WTC11 (cell line): ENCODE measurements around the gene SLC28A1. TPM values are rescaled to one million over a fixed set of nuclear protein-coding genes. Genes with fewer than 3 reads are reported as not detected.

Experiments
- ATAC-seq: fragments of 200-7000 bp; cut with Tn5 transposase; 2 replicates; pipeline ENCODE4 v1.10.0; 2021; ENCODE audit warnings: mild to moderate bottlenecking, moderate library complexity
- CTCF ChIA-PET: fragments of 300-600 bp; sonication (Branson Sonifier 250); formaldehyde crosslinking; loops from one replicate; lab custom pipeline; 2021; ENCODE audit warnings: antibody characterized with exemption; lab: Charles Lee
- POLR2A ChIA-PET: fragments of 350-600 bp; sonication (Branson Sonifier 250); formaldehyde crosslinking; loops from one replicate; lab custom pipeline; 2021; ENCODE audit warnings: antibody characterized with exemption; lab: Charles Lee
- DNase-seq: peaks from one replicate; pipeline ENCODE4 v3.0.0; 2021; ENCODE audit warnings: low spot score
- H3K27ac Mint-ChIP-seq: 2 replicates; pipeline ENCODE4 v1.8.0; 2021; ENCODE audit warnings: mixed read lengths
- H3K27me3 Mint-ChIP-seq: 2 replicates; pipeline ENCODE4 v1.8.0; 2021; ENCODE audit warnings: low read depth, mild to moderate bottlenecking, moderate library complexity, mixed read lengths
- H3K36me3 Mint-ChIP-seq: 2 replicates; pipeline ENCODE4 v1.8.0; 2021; ENCODE audit warnings: mixed read lengths
- H3K4me1 Mint-ChIP-seq: 2 replicates; pipeline ENCODE4 v1.8.0; 2022; ENCODE audit warnings: mixed read lengths
- H3K4me3 Mint-ChIP-seq: 2 replicates; pipeline ENCODE4 v1.8.0; 2021; ENCODE audit warnings: mild to moderate bottlenecking, moderate library complexity, mixed read lengths
- H3K9me3 Mint-ChIP-seq: 2 replicates; pipeline ENCODE4 v1.8.0; 2021; ENCODE audit warnings: mixed read lengths
- ARID4B ChIP-seq: sonication (generic); formaldehyde crosslinking; IDR thresholded peaks from 2 replicates; pipeline ENCODE4 v1.8.0; 2023; ENCODE audit warnings: missing genetic modification reagents, mild to moderate bottlenecking, borderline replicate concordance
- ELF4 ChIP-seq: sonication (generic); formaldehyde crosslinking; IDR thresholded peaks from 2 replicates; pipeline ENCODE4 v1.8.1; 2022; ENCODE audit warnings: low read depth, mild to moderate bottlenecking, moderate library complexity, missing genetic modification reagents
- EMX1 ChIP-seq: fragments of 250-450 bp; sonication (Bioruptor Pico); IDR thresholded peaks from 2 replicates; pipeline ENCODE4 v1.8.0; 2021; ENCODE audit warnings: mild to moderate bottlenecking
- ESRRA ChIP-seq: sonication (generic); formaldehyde crosslinking; IDR thresholded peaks from 2 replicates; pipeline ENCODE4 v1.8.1; 2022; ENCODE audit warnings: mild to moderate bottlenecking, missing genetic modification reagents, borderline replicate concordance
- ETV6 ChIP-seq: sonication (generic); formaldehyde crosslinking; IDR thresholded peaks from 2 replicates; pipeline ENCODE4 v1.8.1; 2022; ENCODE audit warnings: mild to moderate bottlenecking, missing genetic modification reagents
- JUN ChIP-seq: sonication (generic); formaldehyde crosslinking; IDR thresholded peaks from 2 replicates; pipeline ENCODE4 v1.8.0; 2023; ENCODE audit warnings: mild to moderate bottlenecking, missing genetic modification reagents
- KAT7 ChIP-seq: sonication (generic); formaldehyde crosslinking; IDR thresholded peaks from 2 replicates; pipeline ENCODE4 v1.8.1; 2023; ENCODE audit warnings: missing genetic modification reagents, mild to moderate bottlenecking, borderline replicate concordance
- MYBL2 ChIP-seq: sonication (generic); formaldehyde crosslinking; IDR thresholded peaks from 2 replicates; pipeline ENCODE4 v1.8.1; 2023; ENCODE audit warnings: mild to moderate bottlenecking, moderate library complexity, missing genetic modification reagents
- NFE2L1 ChIP-seq: sonication (generic); formaldehyde crosslinking; IDR thresholded peaks from 2 replicates; pipeline ENCODE4 v1.8.1; 2023; ENCODE audit warnings: missing genetic modification reagents
- NR2C2 ChIP-seq: sonication (generic); formaldehyde crosslinking; IDR thresholded peaks from 2 replicates; pipeline ENCODE4 v1.8.0; 2022; ENCODE audit warnings: mild to moderate bottlenecking, missing genetic modification reagents
- SMAD4 ChIP-seq: sonication (generic); formaldehyde crosslinking; IDR thresholded peaks from 2 replicates; pipeline ENCODE4 v1.8.0; 2022; ENCODE audit warnings: mild to moderate bottlenecking, missing genetic modification reagents
- TCF7 ChIP-seq: sonication (generic); formaldehyde crosslinking; IDR thresholded peaks from 2 replicates; pipeline ENCODE4 v1.8.0; 2022; ENCODE audit warnings: mild to moderate bottlenecking, low read depth, missing genetic modification reagents, moderate library complexity
- TEAD4 ChIP-seq: sonication (generic); formaldehyde crosslinking; IDR thresholded peaks from 2 replicates; pipeline ENCODE4 v1.8.0; 2022; ENCODE audit warnings: mild to moderate bottlenecking, missing genetic modification reagents
- TP53 ChIP-seq: sonication (generic); formaldehyde crosslinking; IDR thresholded peaks from 2 replicates; pipeline ENCODE4 v1.8.1; 2023; ENCODE audit warnings: mild to moderate bottlenecking, missing genetic modification reagents
- ZBTB21 ChIP-seq: sonication (generic); formaldehyde crosslinking; IDR thresholded peaks from 2 replicates; pipeline ENCODE4 v1.8.1; 2023; ENCODE audit warnings: mild to moderate bottlenecking, missing genetic modification reagents, borderline replicate concordance
- ZNF138 ChIP-seq: sonication (generic); formaldehyde crosslinking; conservative IDR thresholded peaks from 2 replicates; pipeline ENCODE4 v1.8.1; 2022; ENCODE audit warnings: mild to moderate bottlenecking, moderate library complexity, missing genetic modification reagents
- ZNF396 ChIP-seq: fragments of 250-450 bp; sonication (Bioruptor Pico); IDR thresholded peaks from 2 replicates; pipeline ENCODE4 v1.8.0; 2021; ENCODE audit warnings: mild to moderate bottlenecking, moderate library complexity, borderline replicate concordance
- ZNF671 ChIP-seq: fragments of 250-450 bp; sonication (Bioruptor Pico); IDR thresholded peaks from 2 replicates; pipeline ENCODE4 v1.8.0; 2021; ENCODE audit warnings: mild to moderate bottlenecking
- total RNA-seq: library from RNA; stranded (reverse); gene quantifications from 3 replicates; pipeline ENCODE4 v1.2.3, GENCODE V29; 2021
- TF ChIP-seq, protein P1 (sequence below): fragments of 250-450 bp; sonication (Bioruptor Pico); IDR thresholded peaks from 2 replicates; pipeline ENCODE4 v1.8.0; 2021; ENCODE audit warnings: mild to moderate bottlenecking
- TF ChIP-seq, protein P2 (sequence below): sonication (generic); formaldehyde crosslinking; IDR thresholded peaks from 2 replicates; pipeline ENCODE4 v1.8.1; 2022; ENCODE audit warnings: low read depth, mild to moderate bottlenecking, moderate library complexity, missing genetic modification reagents, borderline replicate concordance
- TF ChIP-seq, protein P3 (sequence below): sonication (generic); formaldehyde crosslinking; IDR thresholded peaks from 2 replicates; pipeline ENCODE4 v1.8.0; 2022; ENCODE audit warnings: mild to moderate bottlenecking, missing genetic modification reagents
- TF ChIP-seq, protein P4 (sequence below): sonication (generic); formaldehyde crosslinking; IDR thresholded peaks from 2 replicates; pipeline ENCODE4 v1.8.0; 2022; ENCODE audit warnings: mild to moderate bottlenecking, missing genetic modification reagents

The SLC28A1 gene
- total RNA-seq, 1 experiment from 2014 or later, result not detected

DNA sequence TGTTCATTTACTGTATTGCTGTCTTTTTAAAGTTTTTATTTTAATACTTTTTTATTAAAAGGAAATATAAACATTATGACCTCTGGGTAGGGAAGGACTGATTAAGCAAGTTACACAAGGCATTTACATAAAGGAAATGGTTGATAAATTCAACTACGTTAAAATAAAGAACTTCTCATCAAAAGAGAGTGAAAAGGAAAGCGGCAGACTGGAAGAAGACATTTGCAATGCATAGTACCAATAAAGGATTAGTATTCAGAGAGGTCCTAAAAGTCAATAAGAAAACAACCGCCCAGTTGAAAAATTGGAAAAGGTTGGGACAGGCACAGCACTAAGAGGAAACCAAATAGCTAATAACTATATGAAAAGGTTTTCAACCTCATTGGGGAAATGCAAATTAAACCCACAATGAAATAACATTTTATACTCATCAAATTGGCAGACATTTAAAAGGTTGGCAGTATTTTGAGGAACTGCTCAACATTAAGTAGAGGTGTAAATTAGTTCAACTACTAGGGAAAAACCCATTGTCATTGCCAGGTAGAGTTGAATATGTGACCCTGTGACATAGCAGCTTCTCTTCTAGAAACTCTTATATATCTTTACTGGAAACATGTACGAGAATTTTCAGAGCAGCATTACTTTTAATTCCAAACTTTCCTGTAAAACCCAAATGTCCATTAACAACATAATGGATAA, 106.7 kb downstream of the SLC28A1 start:
- CTCF ChIA-PET, result interaction anchor here (1.1 kb wide), 1 partner anchor 178 kb away, joined by 4 read pairs; no protein-coding TSS in a partner anchor
- no peaks in the 10 kb centered on the region for H3K36me3 Mint-ChIP-seq
- DNase-seq, result no peak
- no peak for ATAC-seq
- TF ChIP-seq ELF4, result no peak
- TF ChIP-seq ZNF671, result no peak
- TF ChIP-seq ZNF138 (CRISPR knock-in tag), result no peak
- TF ChIP-seq ZNF396 (CRISPR knock-in tag), result no peak
- no peak for TF ChIP-seq NFE2L1 (CRISPR knock-in tag)
- no peak for TF ChIP-seq TEAD4 (CRISPR knock-in tag)
- no peak for TF ChIP-seq KAT7 (CRISPR knock-in tag)
- TF ChIP-seq, protein P1, sequence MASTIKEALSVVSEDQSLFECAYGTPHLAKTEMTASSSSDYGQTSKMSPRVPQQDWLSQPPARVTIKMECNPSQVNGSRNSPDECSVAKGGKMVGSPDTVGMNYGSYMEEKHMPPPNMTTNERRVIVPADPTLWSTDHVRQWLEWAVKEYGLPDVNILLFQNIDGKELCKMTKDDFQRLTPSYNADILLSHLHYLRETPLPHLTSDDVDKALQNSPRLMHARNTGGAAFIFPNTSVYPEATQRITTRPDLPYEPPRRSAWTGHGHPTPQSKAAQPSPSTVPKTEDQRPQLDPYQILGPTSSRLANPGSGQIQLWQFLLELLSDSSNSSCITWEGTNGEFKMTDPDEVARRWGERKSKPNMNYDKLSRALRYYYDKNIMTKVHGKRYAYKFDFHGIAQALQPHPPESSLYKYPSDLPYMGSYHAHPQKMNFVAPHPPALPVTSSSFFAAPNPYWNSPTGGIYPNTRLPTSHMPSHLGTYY (CRISPR knock-in tag), result no peak
- no peak for TF ChIP-seq JUN (CRISPR knock-in tag)
- no peak for TF ChIP-seq SMAD4 (CRISPR knock-in tag)
- no peak for TF ChIP-seq ARID4B (CRISPR knock-in tag)
- TF ChIP-seq, all 79 proteins: peak for 0
- Mint-ChIP-seq H3K27ac (no peak overlapping the region), H3K9me3 (no peaks in the 10 kb centered on the region), H3K4me1 (peaks cover 24% of the 10 kb centered on the region), H3K4me3 (no peak overlapping the region), H3K27me3 (no peaks in the 10 kb centered on the region)
- POLR2A ChIA-PET, result no interaction called here

DNA sequence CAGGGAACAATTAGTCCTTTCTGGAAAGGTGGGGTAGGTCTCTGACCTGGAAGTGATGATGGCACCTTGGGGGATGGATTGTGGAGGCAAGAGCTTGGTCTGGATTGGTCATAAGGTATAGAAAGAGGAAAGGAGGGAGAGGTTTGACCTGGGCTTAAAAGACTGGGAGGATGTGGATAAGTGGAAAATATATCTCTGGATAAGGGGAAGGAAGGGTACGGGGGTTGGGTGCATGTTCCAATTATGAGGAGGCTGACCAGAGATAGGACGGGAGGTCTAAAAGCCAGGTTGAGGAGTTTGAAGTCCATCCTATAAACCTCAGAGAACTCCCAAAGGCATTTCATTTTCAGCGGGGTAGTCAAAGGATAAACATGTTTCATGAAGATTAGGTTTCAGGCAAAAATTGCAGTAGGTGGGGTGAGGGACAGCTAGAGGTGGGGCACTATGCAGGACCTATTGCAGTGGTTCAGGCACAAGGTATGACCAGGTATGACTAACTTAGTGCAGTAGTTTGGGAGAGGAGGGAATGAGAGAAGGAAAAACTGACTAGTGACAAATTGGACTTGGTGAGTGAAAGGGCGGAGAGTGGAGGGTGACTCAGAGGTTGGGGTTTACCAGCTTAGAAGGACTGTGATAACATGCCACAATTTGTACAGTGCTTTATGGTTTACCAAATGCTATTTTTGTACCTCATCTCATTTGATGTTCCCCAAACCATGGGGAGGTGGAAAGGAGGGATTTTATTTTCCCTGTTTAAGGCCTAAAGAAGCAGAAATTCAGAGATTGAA, 107.9 kb downstream of the SLC28A1 start:
- no peak overlapping the region for H3K4me3 Mint-ChIP-seq
- POLR2A ChIA-PET, result no interaction called here
- CTCF ChIA-PET, result no interaction called here
- H3K4me1 Mint-ChIP-seq, result peaks cover 24% of the 10 kb centered on the region
- no peaks in the 10 kb centered on the region for H3K27me3 Mint-ChIP-seq
- ATAC-seq (no peak), DNase-seq (no peak)
- H3K36me3 Mint-ChIP-seq, result no peaks in the 10 kb centered on the region
- no peaks in the 10 kb centered on the region for H3K9me3 Mint-ChIP-seq
- no peak overlapping the region for H3K27ac Mint-ChIP-seq
- TF ChIP-seq NFE2L1 (CRISPR knock-in tag) (no peak), EMX1 (CRISPR knock-in tag) (no peak), ZBTB21 (CRISPR knock-in tag) (no peak), TCF7 (no peak), ZNF671 (no peak), ELF4 (no peak), NR2C2 (CRISPR knock-in tag) (no peak), TP53 (CRISPR knock-in tag) (no peak), ESRRA (CRISPR knock-in tag) (no peak), ETV6 (CRISPR knock-in tag) (no peak), MYBL2 (CRISPR knock-in tag) (no peak)
- TF ChIP-seq, protein P2, sequence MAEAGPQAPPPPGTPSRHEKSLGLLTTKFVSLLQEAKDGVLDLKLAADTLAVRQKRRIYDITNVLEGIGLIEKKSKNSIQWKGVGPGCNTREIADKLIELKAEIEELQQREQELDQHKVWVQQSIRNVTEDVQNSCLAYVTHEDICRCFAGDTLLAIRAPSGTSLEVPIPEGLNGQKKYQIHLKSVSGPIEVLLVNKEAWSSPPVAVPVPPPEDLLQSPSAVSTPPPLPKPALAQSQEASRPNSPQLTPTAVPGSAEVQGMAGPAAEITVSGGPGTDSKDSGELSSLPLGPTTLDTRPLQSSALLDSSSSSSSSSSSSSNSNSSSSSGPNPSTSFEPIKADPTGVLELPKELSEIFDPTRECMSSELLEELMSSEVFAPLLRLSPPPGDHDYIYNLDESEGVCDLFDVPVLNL (CRISPR knock-in tag), result no peak
- TF ChIP-seq, protein P3, sequence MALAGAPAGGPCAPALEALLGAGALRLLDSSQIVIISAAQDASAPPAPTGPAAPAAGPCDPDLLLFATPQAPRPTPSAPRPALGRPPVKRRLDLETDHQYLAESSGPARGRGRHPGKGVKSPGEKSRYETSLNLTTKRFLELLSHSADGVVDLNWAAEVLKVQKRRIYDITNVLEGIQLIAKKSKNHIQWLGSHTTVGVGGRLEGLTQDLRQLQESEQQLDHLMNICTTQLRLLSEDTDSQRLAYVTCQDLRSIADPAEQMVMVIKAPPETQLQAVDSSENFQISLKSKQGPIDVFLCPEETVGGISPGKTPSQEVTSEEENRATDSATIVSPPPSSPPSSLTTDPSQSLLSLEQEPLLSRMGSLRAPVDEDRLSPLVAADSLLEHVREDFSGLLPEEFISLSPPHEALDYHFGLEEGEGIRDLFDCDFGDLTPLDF, result no peak
- TF ChIP-seq, protein P4, sequence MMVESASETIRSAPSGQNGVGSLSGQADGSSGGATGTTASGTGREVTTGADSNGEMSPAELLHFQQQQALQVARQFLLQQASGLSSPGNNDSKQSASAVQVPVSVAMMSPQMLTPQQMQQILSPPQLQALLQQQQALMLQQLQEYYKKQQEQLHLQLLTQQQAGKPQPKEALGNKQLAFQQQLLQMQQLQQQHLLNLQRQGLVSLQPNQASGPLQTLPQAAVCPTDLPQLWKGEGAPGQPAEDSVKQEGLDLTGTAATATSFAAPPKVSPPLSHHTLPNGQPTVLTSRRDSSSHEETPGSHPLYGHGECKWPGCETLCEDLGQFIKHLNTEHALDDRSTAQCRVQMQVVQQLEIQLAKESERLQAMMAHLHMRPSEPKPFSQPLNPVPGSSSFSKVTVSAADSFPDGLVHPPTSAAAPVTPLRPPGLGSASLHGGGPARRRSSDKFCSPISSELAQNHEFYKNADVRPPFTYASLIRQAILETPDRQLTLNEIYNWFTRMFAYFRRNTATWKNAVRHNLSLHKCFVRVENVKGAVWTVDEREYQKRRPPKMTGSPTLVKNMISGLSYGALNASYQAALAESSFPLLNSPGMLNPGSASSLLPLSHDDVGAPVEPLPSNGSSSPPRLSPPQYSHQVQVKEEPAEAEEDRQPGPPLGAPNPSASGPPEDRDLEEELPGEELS (CRISPR knock-in tag), result no peak
